Activated CD8-positive, alpha-beta memory T cell treated with anti-CD3 and anti-CD28 coated beads for 1 hour (primary cell): Measurements from ENCODE around the gene RINL.
"Not testable (repeated sequence)": the region's sequence is repeated elsewhere in the genome, so short reads cannot be mapped to it uniquely, and the experiment has no call there.

Source experiments
- DNase-seq, 2 donors: peaks; one replicate each; pipeline ENCODE4 v3.0.0-alpha.2; 2020; ENCODE audit warnings: low read depth in 1 of 2; ENCODE audit errors: extremely low read depth in 1 of 2

Gene RINL

DNA sequence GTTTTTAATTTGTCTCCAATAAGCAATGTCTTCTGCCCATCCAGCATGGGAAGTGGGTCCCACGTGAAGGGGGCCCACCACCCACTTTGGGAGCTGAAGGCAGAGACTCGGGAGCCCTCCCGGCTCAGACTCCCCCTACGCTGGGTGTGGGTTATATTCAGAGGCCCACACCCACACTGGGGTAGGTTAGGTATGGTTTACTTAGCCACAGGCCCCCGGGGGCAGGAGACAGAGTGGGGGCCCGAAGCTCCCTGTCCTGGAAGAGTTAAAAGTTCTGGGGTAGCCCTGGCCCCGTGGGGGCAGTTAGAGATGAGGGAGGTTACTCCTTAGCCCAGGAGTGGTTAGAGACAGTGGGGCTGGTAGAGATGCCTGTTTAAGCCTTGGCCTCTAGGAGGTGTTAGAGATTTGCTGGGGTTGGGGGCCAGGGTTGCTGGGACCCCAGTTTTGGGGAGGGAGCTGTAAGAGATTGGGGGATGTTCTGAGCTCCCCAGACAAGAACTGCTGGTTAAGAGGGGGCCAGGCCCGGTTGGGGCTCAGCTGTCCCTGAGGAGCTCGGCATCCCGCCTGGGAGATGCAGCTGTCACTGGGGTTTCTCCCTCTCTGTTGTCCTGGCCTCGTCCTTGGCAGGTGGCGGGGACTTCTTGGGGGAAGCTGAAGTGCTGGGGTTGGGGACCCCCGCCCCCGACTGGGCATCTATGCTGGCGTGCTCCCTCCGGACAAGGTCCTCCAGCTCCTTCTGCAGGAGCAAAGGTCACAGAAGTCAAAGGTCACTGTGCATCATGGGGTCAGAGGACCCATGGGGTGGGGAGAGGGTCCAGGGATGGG lies 712 bp upstream of the RINL start:
- DNase-seq, result no peak

DNA sequence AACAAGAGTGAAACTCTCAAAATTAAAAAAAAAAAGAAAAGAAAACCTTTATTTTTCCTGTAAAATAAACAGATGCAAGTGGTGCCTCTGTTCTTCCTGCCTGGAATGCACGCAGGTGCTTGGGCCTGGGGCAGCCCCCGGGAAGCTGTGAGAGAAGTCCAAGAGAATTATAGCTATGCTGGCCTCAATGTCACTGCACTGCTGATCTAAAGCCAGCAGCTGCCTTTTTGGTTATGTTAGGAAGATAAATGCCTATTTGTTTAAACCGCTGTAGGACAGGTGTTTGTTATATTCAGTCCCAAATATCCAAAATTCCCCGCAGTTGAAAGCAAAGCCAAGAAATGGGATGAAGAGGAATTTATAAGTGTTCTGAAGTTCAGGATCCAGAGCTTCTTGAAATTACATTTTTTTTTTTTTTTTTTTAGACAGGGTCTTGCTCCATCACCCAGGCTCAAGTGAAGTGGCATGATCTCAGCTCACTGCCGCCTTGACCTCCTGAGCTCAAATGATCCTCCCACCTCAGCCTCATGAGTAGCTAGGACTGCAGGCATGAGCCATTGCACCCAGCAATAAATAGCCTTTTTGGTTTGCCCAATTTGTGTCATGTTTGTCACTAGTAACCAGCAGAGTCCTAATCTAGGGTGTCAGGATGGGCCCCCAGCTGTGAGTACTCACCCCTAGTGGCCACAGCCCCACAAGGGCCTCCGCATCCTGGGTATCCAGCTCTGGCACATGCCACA lies 2.2 kb downstream of the RINL start:
- DNase-seq, result no peak

DNA sequence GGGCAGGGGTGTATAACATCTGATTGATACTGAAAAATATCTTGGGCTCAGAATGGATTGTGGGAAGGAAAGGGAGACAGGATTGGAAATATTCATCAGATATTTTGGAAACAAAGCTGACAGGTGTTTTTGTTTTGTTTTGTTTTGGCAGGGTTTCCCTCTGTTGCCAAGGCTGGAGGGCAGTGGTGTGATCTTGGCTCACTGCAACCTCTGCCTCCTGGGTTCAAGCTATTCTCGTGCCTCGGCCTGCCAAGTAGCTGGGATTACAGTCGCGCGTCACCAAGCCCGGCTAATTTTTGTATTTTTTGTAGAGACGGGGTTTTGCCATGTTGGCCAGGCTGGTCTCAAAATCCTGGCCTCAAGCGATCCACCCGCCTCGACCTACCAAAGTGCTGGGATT lies 4.7 kb downstream of the RINL start:
- DNase-seq, result not testable (repeated sequence)

DNA sequence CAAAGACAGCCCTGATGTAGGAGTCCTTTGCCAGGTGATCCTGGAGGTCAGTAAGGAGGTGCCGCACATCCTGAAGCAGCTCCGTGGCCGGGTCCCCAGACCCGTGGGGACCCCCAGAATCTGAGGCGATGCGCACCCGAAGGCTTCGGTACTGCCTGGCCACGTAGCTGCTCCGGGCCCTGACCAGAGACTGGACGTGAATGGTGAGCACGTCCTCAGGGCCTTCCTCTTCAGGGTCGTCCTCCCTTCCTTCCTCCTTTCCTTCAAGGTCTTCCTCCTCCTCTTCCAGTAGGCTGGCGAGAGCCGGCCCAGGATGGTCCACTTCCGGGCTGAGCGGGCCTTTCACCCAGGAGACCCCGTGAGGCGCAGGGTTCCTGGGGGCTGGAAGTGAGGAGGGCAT lies 7.5 kb downstream of the RINL start:
- no peak for DNase-seq

DNA sequence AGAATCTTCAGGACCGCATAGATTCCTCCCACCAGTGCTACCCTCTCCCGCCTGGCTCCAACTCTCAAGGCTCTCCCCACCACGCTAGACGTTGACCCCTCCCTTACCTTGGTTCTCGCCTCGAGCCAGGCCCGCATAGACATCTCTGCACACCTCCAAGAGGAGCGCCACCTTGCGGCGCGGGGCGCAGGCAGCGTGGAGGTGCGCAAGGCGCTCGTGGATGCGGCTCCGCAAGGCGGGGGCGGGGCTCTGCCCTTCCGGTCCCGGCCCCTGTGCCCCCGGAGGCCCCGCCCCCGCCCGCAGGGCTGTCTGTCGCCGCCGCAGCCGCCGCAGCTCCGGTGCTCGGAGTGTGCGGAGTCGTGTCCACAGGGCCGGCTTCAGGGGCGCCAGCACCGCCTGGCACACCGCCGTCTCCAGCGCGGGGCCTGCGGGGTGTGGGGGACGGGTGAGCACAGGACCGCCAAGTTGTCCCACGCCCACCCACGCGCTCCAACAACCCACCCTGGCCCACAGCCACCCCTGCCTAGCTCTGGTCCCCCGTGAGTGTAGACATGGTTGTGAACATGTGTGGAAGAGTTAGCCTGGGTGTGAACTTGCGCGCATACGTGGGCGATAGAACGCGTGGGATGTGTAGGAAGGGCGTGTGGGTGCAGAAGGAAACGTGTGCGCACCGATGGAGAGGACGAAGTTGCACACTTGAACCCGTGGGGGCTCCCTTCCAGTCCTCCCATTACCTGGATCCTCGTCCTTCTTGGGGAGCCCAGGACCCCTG lies 8.1 kb downstream of the RINL start:
- DNase-seq, result peak; percentile 72 to 90

DNA sequence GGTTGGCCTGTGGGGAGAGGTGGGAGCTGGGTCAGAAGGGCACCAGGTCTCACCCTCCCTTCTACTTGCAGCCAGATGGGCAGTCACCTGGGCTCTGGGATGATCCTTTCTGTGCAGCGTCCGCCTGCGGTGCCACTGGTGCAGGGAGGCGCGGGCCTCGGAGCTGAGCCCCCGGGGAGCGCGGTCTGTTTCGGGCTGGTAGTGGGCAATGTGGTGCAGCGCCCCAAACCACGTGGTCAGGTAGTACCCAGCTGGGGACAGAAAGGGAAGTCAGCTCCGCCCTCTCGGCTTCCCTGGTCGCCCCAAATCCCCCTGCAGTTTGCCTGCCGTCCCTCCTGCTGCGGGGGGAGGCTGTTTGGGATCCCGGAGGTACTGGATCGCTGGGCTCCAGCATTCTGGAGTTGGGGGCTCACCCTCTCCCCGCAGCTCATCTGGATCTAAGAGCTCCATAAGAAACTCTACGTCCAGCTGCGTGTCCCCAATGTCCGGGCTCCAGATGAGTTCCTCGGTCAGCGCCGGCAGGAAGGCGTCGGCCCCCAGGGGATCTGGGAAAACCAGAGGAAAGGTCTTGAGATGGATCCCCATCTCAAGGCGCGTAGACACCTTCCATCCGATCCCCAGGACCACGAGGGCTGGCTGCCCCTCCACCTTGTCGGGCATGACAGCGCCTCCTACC lies 8.8 kb downstream of the RINL start:
- no peak for DNase-seq

DNA sequence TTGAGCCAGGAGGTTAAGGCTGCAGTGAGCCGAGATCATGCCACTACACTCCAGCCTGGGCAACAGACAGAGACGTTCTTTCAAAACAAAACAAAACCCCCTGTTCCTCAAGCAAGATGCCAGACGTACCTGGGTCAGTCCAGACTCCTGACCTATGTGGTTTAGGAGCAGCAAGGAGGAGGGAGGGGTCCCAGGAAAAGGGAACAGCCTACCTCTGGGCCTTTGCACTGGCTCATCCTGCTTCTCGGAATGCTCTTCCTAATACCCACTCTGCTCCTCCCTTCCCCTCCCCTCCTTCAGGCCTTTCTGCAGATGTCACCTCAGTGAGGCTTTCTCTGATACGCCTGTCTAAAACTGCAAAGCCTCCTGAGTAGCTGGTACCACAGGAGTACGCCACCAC lies 9.5 kb downstream of the RINL start:
- no peak for DNase-seq

DNA sequence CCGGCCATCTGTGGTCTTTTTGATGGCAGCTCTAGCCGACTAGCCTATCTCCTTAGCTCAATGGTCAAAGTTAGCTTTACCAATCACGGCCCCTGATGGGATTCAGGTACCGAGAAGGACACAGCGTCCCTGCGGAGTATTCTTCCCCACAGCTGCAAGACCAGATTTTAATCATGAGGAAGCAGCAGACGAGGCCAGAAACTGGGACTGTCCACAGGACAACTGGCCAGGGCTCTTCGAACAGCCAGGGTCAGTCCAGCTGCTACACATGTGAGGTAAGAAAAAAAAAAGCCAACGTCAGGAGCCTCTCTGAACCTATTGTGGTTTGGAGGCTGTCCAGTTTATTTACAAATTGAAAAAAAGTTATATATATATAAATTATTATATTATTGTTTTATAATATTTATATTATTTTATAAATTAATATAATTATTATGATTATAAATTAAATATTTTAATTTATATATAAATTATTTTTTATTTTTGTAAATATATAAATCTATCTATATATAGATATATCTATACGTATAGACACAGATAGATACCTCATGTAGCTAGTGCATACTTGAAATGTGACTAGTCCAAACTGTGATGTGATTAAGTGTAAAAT lies 10.8 kb downstream of the RINL start:
- DNase-seq, result no peak

DNA sequence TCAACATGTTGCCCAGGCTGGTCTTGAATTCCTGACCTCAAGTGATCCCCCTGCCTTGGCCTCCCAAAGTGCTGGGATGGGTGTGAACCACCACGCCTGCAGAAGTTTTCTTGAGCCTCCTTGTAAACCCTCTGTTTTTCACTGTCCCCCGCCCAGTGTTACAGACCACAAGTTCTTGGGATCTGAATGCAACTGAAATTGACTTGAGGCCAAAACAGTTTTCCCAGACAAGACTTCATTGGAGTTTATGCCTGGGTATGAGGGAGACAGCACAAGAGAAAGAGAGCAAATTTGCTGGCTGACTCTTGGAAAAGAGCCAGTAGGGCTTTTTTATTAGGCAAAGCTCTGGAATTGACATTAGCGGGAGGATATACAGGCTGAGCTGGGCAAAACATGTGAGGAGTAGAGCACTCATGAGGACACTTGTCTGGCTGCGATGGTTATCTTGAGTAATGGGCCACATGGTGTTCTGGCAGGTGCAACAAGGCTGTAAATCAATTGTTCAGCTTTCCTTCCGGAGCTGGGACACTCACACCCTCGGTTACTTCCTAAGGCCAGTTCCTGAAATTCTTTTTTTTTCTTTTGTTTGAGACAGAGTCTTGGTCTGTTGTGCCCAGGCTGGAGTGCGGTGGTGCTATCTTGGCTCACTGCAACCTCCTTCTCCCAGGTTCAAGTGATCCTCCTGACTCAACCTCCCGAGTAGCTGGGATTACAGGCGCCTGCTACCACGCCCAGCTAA lies 15.6 kb downstream of the RINL start:
- DNase-seq, result no peak

DNA sequence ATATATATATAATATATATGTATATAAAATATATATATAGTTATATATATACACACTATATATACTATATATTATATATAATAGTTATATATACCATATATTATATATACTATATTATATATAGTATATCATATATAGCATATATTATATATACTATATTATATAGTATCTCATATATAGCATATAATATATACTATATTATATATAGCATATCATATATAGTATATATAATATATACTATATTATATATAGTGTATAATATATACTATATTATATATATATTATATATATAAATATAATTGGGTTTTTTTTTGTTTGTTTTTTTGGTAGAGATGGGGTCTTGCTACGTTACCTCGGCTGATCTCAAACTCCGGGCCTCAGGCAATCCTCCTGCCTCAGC lies 16.7 kb downstream of the RINL start:
- no peak for DNase-seq

DNA sequence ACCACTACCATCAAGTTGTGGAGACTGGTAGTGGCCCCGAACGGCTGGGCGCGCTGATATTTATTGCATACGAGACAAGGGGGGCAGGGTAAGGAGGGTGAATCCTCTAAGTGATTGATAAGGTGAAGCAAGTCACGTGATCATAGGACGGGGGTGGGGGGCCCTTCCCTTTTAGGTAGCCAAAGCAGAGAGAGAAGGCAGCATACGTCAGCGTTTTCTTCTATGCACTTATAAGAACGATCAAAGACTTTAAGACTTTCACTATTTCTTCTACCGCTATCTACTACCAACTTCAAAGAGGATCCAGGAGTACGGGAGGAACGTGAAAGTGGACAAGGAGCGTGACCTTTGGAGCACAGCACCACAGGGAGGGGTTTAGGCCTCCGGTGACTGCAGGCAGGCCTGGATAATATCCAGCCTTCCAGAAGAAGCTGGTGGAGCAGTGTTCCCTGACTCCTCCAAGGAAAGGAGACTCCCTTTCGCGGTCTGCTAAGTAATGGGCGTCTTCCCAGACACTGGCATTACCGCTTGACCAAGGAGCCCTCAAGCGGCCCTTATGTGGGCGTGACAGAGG lies 18.4 kb downstream of the RINL start:
- DNase-seq, result not testable (repeated sequence)

DNA sequence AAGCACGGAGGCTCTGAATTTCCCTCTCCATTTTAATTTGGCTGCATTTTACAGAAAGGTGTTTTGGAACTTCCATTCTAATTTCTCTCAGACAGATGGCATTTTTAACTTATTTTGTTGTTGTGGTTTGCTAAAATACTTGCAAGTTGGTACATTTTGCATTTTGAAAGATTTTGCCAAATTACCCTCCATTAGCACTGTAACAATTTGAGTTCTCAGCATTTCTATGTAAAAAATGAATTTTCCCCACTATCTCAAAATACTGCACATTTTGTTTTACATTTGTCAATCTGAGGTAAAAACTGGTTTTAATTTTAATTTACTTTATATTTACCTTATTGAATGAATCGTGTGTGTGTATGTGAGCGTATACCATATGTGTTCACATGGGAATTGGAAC lies 21.3 kb downstream of the RINL start:
- DNase-seq, result no peak

DNA sequence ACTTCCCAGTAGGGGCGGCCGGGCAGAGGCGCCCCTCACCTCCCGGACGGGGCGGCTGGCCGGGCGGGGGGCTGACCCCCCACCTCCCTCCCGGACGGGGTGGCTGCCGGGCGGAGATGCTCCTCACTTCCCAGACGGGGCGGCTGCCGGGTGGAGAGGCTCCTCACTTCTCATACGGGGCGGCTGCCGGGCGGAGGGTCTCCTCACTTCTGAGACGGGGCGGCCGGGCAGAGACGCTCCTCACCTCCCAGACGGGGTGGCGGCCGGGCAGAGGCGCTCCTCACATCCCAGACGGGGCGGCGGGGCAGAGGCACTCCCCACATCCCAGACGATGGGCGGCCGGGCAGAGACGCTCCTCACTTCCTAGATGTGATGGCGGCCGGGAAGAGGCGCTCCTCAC lies 22.3 kb downstream of the RINL start:
- not testable (repeated sequence) for DNase-seq

DNA sequence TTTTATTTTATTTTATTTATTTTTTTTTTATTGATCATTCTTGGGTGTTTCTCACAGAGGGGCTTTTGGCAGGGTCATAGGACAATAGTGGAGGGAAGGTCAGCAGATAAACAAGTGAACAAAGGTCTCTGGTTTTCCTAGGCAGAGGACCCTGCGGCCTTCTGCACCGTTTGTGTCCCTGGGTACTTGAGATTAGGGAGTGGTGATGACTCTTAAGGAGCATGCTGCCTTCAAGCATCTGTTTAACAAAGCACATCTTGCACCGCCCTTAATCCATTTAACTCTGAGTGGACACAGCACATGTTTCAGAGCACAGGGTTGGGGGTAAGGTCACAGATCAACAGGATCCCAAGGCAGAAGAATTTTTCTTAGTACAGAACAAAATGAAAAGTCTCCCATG lies 23.1 kb downstream of the RINL start:
- DNase-seq, result not testable (repeated sequence)

DNA sequence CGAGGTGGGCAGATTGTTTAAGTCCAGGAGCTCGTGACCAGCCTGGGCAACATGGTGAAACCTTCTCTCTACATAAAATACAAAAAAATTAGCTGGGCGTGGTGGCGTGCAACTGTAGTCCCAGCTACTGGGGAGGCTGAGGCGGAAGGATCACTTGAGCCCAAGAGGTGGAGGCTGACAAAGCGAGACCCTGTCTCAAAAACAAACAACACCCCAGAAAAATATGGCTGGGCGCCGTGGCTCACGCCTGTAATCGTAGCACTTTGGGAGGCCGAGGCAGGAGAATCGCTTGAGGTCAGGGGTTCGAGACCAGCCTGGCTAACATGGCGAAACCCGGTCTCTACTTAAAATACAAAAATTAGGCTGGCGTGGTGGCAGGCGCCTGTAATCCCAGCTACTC lies 24.9 kb downstream of the RINL start:
- DNase-seq, result no peak

DNA sequence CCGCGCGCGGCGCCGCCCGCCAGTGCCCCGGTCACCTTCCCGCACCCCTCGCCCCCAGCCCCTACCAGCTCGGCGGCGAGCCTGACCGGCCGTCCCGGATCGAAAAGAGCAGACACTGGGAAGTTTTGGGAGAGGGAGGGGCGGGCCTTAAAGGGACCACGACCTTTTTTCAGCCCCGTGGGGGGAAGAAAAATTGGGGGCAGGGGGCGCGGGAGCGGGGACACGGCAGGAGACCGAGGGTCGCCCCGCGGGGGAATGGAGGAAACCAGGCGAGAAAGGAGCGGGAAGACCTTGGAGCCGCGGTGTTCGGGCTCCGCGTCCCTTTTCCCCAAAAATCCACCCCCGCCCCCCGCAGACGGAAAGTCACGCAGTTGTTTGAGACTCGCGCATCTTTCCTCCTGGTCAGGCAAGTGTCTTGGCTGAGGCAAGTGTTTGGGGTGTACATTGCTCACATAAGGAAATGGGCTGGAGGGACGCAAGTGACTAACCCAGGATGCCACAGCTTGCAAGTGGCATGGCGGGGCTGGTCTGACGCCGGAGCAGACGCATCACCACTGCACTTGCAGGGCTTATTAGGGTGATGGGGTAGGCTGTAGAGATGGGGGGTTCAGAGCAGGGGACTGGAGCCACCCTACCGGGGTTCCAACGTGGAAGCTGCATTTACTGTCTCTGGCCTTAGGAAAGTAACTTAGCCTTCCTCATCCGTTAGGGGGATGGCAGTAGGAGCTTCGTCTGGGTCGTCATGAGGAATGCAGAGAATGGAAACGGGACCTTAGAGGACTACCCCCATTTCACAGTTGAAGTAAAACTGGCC lies 25.6 kb downstream of the RINL start:
- DNase-seq, result peak in 1 of 2 donors; percentile 39

DNA sequence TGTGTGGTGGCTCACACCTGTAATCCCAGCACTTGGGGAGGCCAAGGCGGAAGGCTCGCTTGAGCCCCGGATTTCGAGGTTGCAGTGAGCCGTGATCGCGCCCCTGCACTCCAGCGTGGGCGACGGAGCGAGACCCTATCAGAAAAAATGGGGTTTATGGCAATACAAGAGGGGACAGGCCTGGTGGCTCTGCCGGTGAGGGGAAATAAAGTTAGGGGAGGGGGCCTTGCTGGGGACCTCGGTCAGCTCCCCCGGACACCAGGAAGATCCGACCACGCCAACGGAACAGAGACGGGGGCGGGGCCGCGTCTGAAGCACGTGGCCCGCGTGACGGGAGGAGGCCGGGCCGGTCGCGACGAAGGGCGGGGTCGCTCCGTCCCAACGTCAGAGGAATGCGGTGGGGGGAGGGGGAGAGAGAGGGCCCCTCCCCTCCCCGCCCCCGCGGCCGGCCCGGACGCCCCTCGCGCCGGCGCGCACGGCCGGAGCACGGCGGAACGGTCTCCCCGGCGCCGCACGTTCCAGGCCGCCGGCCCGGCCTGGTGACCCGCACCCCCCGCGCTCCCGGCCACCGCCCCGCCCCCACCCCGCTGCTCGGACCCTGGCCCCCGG lies 26.3 kb downstream of the RINL start:
- peak in 1 of 2 donors; percentile 86 for DNase-seq

DNA sequence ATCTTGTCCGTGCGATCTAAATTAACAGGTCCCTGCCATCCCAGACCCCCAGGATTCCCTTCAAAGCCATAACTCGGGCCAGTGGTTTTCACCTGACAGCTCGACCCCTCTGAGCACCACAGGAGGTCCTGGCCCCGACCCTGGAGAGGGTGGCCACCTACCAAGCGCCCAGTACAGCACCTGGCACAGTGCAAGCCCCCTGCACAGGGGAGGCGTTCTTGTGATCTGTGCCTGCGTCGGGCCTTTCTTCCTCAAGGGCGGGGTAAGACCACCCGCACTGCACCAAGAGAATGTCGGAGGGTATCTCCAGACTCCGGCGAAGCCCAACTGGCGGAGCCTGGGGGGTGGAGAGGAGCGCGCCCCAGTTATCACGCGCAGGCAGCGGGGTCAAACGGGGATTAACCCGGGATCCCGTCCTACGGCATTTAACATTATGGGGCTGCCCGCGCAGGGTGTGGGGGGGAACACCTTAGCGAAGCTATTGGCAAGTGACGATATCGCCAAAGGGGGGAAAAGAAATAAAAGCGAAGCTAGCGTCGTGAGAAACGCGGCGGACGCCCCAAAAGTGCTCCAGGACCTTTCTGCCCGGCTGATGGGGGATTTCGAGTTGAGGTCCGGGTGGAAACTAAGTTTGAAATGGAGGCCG lies 27.0 kb downstream of the RINL start:
- DNase-seq, result peak in 1 of 2 donors; percentile 12
